H54 (cell line): ENCODE data around the gene RAPGEF2.

Experiments used
- DNase-seq: peaks from one replicate; pipeline ENCODE4 v3.0.0; 2011; ENCODE audit warnings: low spot score, mixed read lengths; ENCODE audit not compliant: insufficient read length
- FAIRE-seq: peaks from 3 replicates; lab custom pipeline; 2011; peaks lifted over from hg19 to GRCh38; lab: Jason Lieb, UNC
- POLR2A ChIP-seq: IDR thresholded peaks from 2 replicates; pipeline ENCODE4 v1.6.1; 2011; ENCODE audit warnings: low read depth, mild to moderate bottlenecking, low read length

RAPGEF2 gene

DNA sequence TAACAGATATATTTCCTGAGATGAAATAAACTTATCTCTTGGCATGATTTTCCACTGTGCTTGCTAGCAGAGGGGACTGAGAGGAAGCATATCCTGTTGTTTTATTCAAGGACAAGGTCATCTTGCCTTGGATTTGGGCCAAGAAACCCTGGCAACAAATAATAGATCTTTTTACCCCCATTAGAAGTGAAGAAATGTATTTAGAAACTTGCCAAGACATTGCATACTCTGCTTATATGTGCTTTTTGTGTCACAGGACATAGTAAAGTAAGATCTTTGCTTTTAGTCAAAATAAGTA lies 170.2 kb downstream of the RAPGEF2 start:
- FAIRE-seq (no peak), DNase-seq (no peak)
- no peak for TF ChIP-seq POLR2A

DNA sequence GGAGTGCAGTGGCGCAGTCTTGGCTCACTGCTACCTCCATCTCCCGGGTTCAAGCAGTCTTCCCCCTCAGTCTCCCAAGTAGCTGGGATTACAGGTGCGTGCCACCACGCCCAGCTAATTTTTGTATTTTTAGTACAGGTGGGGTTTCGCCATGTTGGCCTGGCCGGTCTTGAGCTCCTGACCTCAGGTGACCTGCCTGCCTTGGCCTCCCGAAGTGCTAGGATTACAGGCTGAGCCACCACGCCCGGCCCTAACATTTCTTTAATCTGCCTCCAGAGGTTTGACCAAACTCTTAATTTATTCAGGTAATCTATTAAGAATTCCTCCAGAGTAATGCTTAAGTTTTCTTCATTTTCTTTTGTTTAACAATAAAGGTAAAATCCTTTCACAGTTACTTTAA lies 171.0 kb downstream of the RAPGEF2 start:
- no peak for FAIRE-seq
- no peak for DNase-seq
- no peak for TF ChIP-seq POLR2A

GRCh38 chr4:159278399-159278798 lies 175.5 kb downstream of the RAPGEF2 start:
- FAIRE-seq: no peak
- no peak for TF ChIP-seq POLR2A
- no peak for DNase-seq

DNA sequence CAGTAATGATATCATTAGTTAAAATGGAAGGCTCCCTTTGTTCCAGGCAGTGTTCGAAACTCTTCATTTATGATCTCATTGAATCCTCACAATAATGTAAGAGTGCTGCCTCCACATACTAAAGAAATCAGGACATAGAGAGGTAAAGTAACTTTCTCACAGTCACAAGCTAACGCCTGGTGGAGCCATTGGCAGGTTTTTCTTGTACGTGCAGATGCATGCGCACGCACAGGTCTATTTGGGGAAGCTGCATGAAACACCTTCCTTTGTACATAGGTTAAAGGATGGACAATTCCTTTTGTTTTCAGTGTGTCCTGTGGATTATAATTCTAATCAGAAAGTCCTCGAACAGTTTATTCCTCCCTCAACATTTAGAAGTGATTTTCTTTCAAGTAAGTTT lies 176.2 kb downstream of the RAPGEF2 start:
- no peak for FAIRE-seq
- no peak for DNase-seq
- TF ChIP-seq POLR2A: no peak

GRCh38 chr4:159280442-159281172 lies 177.7 kb downstream of the RAPGEF2 start:
- TF ChIP-seq POLR2A: no peak
- no peak for FAIRE-seq
- no peak for DNase-seq

DNA sequence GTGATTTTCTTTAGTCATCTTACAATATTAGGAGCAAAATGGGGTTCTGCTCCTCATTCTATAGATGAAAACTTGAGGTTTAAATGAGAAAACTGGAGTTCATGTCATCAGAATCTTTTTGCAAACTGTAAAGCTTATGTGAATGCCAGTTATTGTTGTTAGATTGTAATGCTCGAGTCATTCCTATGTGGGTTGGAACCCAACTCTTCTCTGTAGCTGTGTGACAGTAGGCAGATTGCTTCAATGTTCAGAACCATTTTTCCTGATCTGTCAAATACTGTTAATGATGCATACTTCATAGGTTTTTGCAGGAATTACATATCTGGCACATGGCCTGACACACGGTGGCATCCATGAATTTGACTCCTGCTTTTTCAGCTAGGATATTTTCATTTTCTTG lies 178.9 kb downstream of the RAPGEF2 start:
- TF ChIP-seq POLR2A: no peak
- DNase-seq (no peak), FAIRE-seq (peak; percentile 20)

GRCh38 chr4:159282329-159282728 lies 179.4 kb downstream of the RAPGEF2 start:
- TF ChIP-seq POLR2A: no peak
- DNase-seq (no peak), FAIRE-seq (no peak)

GRCh38 chr4:159282944-159283343 lies 180.1 kb downstream of the RAPGEF2 start:
- FAIRE-seq: no peak
- TF ChIP-seq POLR2A: no peak

GRCh38 chr4:159283696-159284095 lies 180.8 kb downstream of the RAPGEF2 start:
- FAIRE-seq (peak; percentile 6), DNase-seq (no peak)
- no peak for TF ChIP-seq POLR2A

More at GRCh38 chr4:159282944-159283343, 180.1 kb downstream of the RAPGEF2 start:
- DNase-seq: no peak

- no peak for TF ChIP-seq POLR2A
- FAIRE-seq: no peak
- no peak for DNase-seq
Observed at GRCh38 chr4:159284113-159284512, 181.2 kb downstream of the RAPGEF2 start.

DNA sequence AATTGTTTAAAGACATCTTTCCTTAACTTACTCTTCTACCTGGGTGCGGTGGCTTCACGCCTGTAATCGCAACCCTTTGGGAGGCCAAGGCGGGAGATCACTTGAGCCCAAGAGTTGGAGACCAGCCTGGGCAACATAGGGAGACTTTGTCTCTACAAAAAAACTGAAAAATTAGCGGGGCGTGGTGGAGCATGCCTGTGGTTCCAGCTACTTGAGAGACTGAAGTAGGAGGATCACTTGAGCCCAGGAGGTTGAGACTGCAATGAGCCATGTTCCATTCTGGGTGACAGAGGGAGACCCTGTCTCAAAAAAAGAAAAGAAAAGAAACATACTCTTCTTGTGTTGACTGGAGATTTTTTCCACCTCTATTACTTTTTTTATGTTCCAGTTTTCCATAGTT lies 181.9 kb downstream of the RAPGEF2 start:
- no peak for FAIRE-seq
- DNase-seq: no peak
- no peak for TF ChIP-seq POLR2A

DNA sequence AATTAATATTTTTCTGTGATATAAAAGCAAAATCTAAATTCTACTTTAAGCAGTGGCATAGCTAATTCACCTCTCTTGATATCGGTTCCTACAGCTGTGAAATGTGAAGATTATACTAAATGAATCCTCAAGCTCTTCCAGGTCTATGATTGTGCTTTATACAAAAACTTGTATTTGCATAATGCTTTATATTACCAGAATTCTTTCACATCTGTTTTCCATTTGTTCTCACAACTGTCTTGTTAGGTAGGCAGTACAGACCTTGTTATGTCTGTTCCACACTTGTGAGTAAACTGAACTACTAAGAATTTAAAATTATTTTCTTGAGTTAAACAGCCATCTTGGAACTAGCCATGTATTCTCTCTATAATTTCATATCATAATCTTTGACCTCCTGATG lies 184.9 kb downstream of the RAPGEF2 start:
- FAIRE-seq: no peak
- no peak for TF ChIP-seq POLR2A
- DNase-seq: no peak

DNA sequence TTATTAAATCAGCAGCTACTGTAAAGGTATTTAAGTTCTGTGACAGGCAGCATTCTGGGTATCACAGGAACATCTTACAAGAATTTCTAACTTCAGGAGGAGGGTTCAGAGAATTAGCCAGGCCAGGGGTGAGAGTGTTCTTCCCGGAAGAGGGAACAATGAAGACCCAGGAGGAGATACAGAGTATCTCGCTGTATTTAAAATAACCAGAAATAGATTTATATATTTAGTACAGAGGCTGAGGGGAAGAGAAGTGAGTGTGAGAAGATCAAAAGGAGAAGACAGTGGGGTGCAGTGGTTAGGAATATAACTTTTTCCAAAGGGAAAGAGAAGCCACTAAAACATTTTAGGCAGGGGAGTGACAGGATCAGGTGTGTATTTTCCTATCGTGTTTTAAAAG lies 186.8 kb downstream of the RAPGEF2 start:
- FAIRE-seq: no peak
- no peak for DNase-seq
- TF ChIP-seq POLR2A: no peak

DNA sequence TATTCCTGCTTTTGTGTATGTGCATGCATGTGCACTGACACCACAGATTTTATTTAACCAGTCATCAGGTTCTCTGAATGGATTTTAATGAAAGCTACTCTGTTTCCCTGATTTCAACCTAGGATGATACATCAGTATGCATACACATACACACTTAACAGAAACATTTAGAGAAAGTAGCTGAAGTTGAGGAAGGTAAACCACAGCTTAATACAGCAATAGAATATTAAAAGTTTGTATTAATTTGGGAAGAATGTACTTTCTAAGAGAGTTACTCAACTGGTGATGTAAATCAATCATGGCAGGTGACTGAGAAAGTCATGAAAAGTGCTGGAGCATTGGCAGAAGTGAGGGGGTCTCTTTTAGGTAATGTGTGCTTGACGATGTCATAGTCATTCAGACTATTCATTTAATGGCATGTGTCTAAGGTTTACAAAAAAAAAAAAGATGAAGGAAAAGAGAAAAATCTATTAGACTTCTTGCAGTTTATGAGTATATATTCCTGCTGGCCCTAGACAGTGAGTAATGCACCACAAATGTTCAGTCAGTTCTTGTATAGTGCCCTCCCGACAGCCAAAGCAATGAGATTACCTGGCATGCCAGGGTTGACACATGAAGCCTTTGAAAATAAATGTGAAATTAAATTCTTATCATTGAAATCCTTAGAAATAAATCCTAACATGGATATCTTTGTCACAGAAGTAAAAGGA lies 187.6 kb downstream of the RAPGEF2 start:
- DNase-seq (no peak), FAIRE-seq (peak; percentile 27)
- TF ChIP-seq POLR2A: no peak

GRCh38 chr4:159291176-159291575 lies 188.3 kb downstream of the RAPGEF2 start:
- no peak for FAIRE-seq
- DNase-seq: no peak
- no peak for TF ChIP-seq POLR2A
